ENCODE data around the gene AGMAT.

AGMAT gene

DNA sequence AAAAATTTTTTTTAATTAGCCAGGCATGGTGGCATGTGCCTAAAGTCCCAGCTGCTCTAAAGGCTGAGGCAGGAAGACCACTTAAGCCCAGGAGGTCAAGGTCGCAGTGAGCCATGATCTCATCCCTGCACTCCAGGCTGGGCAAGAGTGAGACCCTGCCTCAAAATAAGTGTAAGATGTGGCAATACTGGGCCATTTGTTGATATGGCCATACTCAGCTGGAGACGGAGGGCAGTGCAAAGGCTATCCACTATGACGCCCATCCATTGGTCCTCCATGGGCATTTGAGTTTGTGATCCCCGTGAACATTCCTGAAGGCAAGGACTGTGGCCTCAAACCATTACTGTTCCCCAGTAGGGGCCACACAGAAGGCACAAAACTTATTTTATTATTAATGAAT lies 62.3 kb downstream of the AGMAT start:
- FAIRE-seq, result no peak

Measured in G401.6 (cell line).